B cell (primary cell): ENCODE measurements around the gene M6PR.

Experiments
- EZH2 ChIP-seq: IDR thresholded peaks from 2 replicates; pipeline ENCODE4 v1.6.1; 2012; ENCODE audit warnings: borderline replicate concordance, low read depth, mild to moderate bottlenecking, moderate library complexity, low read length; ENCODE audit not compliant: insufficient read depth, poor library complexity, severe bottlenecking
- TF ChIP-seq, protein P1 (sequence below): fragments of 200-600 bp; IDR thresholded peaks from one replicate; pipeline ENCODE4 v1.8.0; 2022; ENCODE audit warnings: antibody characterized with exemption, mild to moderate bottlenecking

DNA sequence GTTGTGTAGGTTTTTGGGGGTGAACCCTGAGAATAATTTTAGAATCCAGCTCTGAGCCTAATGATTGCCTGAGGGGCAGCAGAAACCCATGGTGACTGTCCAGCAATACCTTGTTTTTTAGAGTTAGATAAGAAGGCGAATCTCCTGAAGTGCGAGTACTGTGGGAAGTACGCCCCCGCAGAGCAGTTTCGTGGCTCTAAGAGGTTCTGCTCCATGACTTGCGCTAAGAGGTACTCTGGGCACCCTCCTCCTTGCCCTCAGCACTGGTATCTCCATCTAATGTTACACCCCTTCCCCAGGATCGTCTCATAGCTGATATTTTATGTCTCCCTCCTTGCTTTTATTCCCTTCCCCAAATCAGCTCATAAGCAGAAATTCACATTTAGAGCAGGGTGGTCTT, 12.7 kb downstream of the M6PR start:
- TF ChIP-seq, protein P1, sequence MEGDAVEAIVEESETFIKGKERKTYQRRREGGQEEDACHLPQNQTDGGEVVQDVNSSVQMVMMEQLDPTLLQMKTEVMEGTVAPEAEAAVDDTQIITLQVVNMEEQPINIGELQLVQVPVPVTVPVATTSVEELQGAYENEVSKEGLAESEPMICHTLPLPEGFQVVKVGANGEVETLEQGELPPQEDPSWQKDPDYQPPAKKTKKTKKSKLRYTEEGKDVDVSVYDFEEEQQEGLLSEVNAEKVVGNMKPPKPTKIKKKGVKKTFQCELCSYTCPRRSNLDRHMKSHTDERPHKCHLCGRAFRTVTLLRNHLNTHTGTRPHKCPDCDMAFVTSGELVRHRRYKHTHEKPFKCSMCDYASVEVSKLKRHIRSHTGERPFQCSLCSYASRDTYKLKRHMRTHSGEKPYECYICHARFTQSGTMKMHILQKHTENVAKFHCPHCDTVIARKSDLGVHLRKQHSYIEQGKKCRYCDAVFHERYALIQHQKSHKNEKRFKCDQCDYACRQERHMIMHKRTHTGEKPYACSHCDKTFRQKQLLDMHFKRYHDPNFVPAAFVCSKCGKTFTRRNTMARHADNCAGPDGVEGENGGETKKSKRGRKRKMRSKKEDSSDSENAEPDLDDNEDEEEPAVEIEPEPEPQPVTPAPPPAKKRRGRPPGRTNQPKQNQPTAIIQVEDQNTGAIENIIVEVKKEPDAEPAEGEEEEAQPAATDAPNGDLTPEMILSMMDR: no peak
- TF ChIP-seq EZH2: no peak
